Activated T-cell treated with anti-CD3 and anti-CD28 coated beads for 48 hours (primary cell): ENCODE data around the gene WDR7.

Experiments used
- DNase-seq: peaks from one replicate; pipeline ENCODE4 v3.0.0-alpha.2; 2020; ENCODE audit warnings: low read depth

WDR7 gene

DNA sequence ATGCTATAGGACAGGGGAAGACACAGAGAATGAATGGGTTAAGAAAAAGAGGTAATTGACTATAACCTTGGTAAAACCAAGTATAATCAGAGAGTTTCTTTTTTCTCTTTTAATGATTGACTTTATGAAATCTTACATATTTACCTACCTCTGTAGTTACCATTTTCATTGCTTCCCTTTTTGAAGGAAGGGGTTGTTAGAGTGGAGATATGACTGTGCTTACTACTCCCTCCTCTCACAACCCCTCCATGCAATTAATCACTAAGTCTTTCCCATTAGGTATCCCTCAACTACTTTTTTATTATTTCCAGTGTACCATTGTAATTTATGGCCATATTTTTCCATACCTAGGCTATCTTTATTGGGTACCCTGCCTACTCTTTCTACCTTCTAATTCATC, 71.4 kb downstream of the WDR7 start:
- no peak for DNase-seq

- DNase-seq: no peak
Observed at GRCh38 chr18:56723068-56723467, 71.9 kb downstream of the WDR7 start.

GRCh38 chr18:56723706-56724105, 72.5 kb downstream of the WDR7 start:
- DNase-seq: no peak

DNA sequence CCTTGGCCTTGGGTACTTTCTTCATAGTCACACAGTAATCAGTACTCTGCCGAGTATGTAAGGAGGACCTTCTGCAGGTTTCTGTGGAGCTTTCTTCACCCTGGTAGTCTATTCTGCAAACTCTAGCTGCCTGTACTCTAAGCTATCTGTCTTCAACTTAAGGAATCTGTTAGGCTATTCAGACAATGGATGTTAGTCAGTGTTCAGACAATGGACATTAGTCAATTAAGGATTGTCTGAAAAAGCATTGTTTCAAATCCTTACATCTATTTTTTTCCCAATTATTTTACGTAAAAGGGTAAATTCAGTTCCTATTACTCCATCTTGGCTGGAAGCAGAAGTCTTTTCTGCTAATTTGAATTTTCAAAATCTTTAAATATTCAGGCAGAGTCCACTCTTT, 75.7 kb downstream of the WDR7 start:
- no peak for DNase-seq

DNA sequence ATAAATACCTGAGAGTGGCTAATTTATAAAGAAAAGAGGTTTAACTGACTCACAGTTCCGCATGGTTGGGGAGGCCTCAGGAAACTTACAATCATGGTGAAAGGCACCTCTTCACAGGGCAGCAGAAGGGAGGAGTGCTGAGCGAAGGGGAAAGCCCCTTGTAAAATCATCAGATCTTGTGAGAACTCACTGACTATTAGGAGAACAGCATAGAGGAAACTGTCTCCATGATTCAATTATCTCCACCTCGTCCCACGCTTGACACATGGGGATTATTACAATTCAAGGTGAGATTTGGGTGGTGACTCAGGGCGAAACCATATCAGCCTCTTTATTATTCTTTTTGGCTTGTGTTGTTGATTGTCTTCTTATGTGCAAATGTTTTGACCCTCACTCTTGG, 76.2 kb downstream of the WDR7 start:
- peak; percentile 25 for DNase-seq

GRCh38 chr18:56728741-56729140, 77.6 kb downstream of the WDR7 start:
- DNase-seq: no peak

DNA sequence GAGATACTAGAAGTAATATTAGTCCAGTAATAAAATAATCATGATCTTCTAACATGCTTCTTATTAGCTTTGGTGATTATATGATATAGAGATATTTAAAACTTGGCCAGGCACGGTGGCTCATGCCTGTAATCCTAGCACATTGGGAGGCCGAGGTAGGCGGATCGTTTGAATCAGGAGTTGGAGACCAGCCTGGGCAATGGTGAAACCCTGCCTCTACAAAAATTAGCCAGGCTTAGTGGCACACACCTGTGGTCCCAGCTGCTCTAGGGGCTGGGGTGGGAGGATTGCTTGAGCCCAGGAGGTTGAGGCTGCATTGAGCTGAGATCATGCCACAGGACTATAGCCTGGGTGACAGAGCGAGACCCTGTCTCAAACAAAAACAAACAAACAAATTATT, 87.0 kb downstream of the WDR7 start:
- DNase-seq: no peak

GRCh38 chr18:56739731-56740130, 88.6 kb downstream of the WDR7 start:
- no peak for DNase-seq

GRCh38 chr18:56740645-56741044, 89.5 kb downstream of the WDR7 start:
- DNase-seq: no peak

- no peak for DNase-seq
Observed at GRCh38 chr18:56741685-56742084, 90.5 kb downstream of the WDR7 start.

- DNase-seq: no peak
Observed at GRCh38 chr18:56743115-56743514, 92.0 kb downstream of the WDR7 start.

GRCh38 chr18:56747032-56747658, 96.0 kb downstream of the WDR7 start:
- DNase-seq: no peak

GRCh38 chr18:56747857-56748256, 96.7 kb downstream of the WDR7 start:
- DNase-seq: no peak

GRCh38 chr18:56748698-56749268, 97.6 kb downstream of the WDR7 start:
- DNase-seq: no peak

DNA sequence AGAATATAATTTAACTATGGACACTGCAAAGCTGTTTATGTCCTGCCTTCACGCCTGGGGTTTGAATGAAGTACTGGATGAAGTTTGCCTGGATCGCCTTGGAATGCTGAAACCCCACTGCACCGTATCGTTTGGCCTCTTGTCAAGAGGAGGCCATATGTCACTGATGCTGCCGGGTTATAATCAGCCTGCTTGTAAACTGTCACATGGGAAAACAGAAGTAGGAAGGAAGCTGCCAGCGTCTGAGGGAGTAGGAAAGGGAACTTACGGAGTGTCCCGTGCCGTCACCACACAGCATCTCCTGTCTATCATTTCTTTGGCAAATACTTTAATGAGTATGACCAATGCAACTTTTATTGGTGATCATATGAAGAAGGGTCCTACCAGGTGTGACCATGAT, 105.8 kb downstream of the WDR7 start:
- no peak for DNase-seq

DNA sequence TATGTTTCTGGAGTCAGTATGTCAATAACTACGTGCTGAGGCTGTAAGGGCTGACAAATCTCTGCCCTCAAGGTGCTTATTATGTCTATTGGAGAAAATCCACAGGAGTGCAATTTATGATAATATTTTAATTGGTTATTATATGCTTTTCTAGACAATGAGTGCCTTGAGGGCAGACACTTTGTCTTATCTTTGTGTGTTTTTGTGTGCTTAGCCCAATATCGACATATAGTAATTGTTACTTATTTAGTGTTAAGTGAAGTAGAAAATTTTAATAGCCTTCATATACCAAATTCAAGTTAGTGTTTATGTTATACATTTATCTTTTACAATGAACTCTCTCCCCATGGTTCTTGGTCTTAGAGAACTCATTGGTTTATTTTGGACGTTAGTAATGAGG, 118.9 kb downstream of the WDR7 start:
- DNase-seq: no peak

GRCh38 chr18:56770873-56771272, 119.7 kb downstream of the WDR7 start:
- DNase-seq: no peak

DNA sequence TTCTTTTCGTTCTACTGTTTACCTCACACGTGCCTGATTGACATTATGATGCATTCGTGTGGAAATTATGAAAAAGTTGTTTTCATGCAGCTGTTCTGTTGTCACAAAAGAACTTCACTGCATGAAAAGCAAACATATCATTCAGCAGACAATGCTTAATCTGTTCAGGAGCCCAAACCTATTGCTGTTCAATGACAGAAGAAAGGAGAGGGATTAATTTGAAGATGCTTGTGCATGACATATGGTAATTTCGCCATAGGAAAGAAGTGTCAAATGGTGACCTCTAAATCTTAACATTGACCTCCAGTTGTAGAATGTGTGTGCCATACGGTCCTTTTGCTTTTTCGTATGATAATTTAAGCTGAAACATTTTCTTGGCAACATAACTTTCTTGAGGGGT, 124.5 kb downstream of the WDR7 start:
- DNase-seq: no peak

GRCh38 chr18:56787390-56787789, 136.2 kb downstream of the WDR7 start:
- DNase-seq: no peak

- DNase-seq: peak; percentile 12
Observed at GRCh38 chr18:56789004-56789888, 138.1 kb downstream of the WDR7 start.

DNA sequence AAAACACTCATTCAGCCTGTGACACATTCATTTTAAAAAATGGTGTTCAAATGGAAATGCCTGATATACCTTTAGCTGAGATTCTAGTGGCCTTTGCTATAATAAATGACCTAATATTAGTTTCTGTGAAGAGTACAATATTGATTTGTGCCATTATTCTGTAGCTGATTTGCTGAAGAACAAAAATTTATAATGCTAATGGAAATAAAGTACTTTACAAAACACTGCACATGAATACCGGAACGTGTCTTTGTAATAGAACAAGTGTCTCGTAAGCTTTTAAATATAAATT, 138.7 kb downstream of the WDR7 start:
- DNase-seq: no peak

DNA sequence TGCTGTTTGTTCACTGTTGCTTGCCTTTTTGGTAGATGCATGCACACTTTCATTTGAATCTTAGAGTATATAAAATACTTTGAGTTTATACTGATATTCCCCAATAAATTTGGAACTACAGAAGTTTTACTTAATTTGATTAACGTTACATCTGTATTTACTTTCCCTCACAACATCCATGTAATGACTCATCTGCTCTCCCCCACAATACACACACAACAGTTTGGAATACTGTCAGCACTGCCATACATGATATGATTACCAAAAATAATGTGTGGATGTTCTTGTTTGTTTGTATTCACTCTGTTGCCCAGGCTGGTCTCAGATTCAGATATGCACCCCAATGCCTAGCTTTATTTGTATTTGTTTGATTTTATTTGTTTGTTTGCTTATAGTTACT, 144.2 kb downstream of the WDR7 start:
- no peak for DNase-seq

DNA sequence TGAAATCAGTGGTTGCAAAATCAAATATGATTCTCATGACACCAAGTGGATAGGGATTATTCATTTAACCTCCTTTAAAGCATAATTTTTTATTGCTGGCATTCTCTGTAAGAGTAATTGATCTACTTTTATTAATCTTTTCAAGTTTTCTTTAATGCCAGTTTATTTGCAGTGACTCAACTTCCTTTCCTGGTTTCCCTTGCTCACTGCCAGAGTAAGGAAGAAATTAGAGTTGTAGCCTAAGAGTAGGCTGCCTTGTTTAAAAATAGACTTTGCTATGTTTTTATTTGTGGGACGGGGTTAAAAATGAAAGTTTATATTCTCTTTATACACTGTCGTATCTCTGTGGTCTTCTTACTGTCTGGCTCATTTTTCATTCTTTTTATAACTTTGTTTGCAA, 148.6 kb downstream of the WDR7 start:
- no peak for DNase-seq

DNA sequence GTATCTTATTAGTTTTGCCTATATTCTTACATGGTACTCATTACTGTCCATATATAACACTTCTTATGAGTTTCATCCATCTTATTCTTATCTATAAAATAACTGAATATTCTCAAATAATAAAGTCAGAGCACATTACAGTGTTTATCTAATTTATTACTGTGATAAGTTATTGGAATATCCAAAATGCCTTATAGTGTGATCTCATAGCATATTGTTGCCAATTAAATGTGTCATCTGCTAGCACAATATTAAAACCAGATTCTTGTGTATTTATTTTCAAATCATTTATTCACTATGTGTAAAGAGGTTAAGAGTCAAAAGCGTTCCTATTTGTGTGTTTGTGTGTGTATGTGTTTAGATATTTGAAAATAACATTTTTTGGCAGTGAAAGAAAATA, 151.9 kb downstream of the WDR7 start:
- no peak for DNase-seq
